Epithelial cell of proximal tubule (primary cell): Measurements from ENCODE around the gene SCRN2. TPM values are rescaled to one million over a fixed set of nuclear protein-coding genes. Genes with fewer than 3 reads are reported as not detected.

Experiments
- DNase-seq: peaks from one replicate; pipeline ENCODE4 v3.0.0-alpha.2; 2011; ENCODE audit warnings: low read depth
- H3K4me3 ChIP-seq: 2 replicates; pipeline ENCODE4 v1.5.1; 2011; ENCODE audit warnings: low read depth, mild to moderate bottlenecking, low read length
- total RNA-seq: library from RNA; depleted of rRNA; stranded (reverse); fragments of >200 nt; gene quantifications from 2 replicates; pipeline ENCODE4 v1.2.3, GENCODE V29; 2015
- TF ChIP-seq, protein P1 (sequence below): conservative IDR thresholded peaks from 2 replicates; pipeline ENCODE4 v1.5.1; 2012; ENCODE audit warnings: low read depth, mild to moderate bottlenecking, low read length

SCRN2 gene
- total RNA-seq, 1 donor from 2014 or later, result 21.2 TPM

GRCh38 chr17:47813512-47814031, 27.5 kb downstream of the SCRN2 start:
- H3K4me3 ChIP-seq, result no peak overlapping the region
- DNase-seq, result no peak
- TF ChIP-seq, protein P1, sequence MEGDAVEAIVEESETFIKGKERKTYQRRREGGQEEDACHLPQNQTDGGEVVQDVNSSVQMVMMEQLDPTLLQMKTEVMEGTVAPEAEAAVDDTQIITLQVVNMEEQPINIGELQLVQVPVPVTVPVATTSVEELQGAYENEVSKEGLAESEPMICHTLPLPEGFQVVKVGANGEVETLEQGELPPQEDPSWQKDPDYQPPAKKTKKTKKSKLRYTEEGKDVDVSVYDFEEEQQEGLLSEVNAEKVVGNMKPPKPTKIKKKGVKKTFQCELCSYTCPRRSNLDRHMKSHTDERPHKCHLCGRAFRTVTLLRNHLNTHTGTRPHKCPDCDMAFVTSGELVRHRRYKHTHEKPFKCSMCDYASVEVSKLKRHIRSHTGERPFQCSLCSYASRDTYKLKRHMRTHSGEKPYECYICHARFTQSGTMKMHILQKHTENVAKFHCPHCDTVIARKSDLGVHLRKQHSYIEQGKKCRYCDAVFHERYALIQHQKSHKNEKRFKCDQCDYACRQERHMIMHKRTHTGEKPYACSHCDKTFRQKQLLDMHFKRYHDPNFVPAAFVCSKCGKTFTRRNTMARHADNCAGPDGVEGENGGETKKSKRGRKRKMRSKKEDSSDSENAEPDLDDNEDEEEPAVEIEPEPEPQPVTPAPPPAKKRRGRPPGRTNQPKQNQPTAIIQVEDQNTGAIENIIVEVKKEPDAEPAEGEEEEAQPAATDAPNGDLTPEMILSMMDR, result no peak

DNA sequence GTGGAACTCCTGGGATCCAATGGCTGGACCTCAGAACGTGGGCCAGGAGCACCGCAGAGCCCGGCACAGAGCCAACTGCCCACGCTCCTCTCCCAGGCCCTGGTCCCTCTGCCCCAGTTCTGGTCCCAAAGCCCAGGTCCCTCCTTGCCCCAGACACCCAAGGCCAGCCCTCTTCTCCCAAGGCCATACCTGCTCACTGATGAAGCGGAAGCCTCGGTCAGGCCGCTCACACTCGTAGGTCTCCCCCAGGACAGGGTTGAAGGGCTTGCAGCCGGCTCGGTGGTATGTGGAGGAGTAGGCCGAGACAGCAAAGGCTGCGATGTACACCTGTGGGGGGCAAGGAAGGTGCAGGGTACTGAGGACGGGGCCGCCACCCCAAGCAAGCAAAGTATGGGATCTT, 28.0 kb downstream of the SCRN2 start:
- no peak for DNase-seq
- H3K4me3 ChIP-seq, result no peak overlapping the region
- TF ChIP-seq, protein P1, result no peak

- no peak for DNase-seq
- H3K4me3 ChIP-seq, result no peak overlapping the region
- TF ChIP-seq, protein P1, result no peak
Measured at GRCh38 chr17:47812146-47812920, 28.7 kb downstream of the SCRN2 start.

- TF ChIP-seq, protein P1, result no peak
- DNase-seq, result no peak
- no peak overlapping the region for H3K4me3 ChIP-seq
Measured at GRCh38 chr17:47811709-47812108, 29.4 kb downstream of the SCRN2 start.

- TF ChIP-seq, protein P1, result no peak
- no peak for DNase-seq
- no peak overlapping the region for H3K4me3 ChIP-seq
Measured at GRCh38 chr17:47810901-47811635, 30.0 kb downstream of the SCRN2 start.

- no peak overlapping the region for H3K4me3 ChIP-seq
Measured at GRCh38 chr17:47810200-47810821, 30.8 kb downstream of the SCRN2 start.

More at GRCh38 chr17:47810200-47810821, 30.8 kb downstream of the SCRN2 start:
- TF ChIP-seq, protein P1, result no peak
- DNase-seq, result peak; percentile 84
